DMS79 treated with DMSO at 0.1 percent for 48 hours (cell line): ENCODE measurements around the gene RTBDN.

ENCODE experiments used
- DNase-seq: peaks from one replicate; lab custom pipeline; 2025; lab: John Stamatoyannopoulos, UW

RTBDN gene

GRCh38 chr19:12834566-12834943, at the start of gene RTBDN:
Gene RTBDN, minus strand, starts transcription at chr19:12834579. Its CDS starts 4,600 bp downstream, at chr19:12829979.
- peak; percentile 27 for DNase-seq

DNA sequence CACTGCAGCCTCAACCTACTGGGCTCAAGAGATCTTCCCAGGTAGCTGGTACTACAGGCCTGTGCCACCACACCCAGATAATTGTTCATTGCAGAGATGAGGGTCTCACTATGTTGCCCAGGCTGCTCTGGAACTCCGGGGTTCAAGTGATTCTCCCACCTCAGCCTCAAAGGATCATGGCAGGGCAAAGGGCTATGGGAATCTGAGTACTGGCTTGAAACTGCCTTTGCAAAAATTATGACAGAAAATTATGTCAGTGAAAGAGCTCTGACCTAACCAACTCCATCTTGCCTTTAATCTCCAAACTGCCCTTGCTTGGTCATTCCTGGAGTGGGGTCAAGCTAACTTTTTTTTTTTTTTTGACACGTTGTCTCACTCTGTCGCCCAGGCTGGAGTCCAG, 48.2 kb upstream of the RTBDN start:
- no peak for DNase-seq

- DNase-seq = peak; percentile 99
Observed at GRCh38 chr19:12881172-12881808, 46.9 kb upstream of the RTBDN start, which contains the start of gene DNASE2. Gene DNASE2, minus strand, starts transcription at chr19:12881449. Its CDS starts 74 bp downstream, at chr19:12881375.

DNA sequence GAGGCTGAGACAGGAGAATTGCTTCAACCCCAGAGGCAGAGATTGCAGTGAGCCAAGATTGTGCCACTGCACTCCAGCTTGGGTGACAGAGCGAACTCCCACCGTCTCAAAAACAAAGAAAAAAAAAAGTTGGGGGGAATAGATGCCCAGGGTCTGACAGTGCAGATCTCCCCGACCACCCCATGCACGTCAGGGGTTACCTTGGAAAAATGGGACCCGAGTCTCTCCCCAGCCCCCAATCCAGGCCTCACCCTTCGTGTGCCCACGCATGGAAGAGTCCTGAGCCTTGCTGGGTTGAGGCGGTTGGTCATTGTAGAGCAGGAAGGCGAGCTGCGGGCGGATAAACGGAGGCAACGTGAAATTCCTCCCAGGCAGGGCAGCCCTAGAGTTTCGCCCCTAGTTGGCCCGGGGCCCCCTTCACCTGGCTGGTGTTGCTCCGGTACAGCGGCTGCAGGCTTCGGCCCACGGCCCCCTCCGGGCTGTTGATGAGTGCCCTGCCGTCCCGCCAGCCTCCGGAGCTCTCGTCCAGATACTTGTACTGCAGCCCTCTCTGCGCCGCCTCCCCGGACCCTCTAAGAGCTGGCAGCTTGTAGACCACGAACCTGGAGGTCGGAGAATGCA, 46.3 kb upstream of the RTBDN start:
- peak; percentile 64 for DNase-seq

DNA sequence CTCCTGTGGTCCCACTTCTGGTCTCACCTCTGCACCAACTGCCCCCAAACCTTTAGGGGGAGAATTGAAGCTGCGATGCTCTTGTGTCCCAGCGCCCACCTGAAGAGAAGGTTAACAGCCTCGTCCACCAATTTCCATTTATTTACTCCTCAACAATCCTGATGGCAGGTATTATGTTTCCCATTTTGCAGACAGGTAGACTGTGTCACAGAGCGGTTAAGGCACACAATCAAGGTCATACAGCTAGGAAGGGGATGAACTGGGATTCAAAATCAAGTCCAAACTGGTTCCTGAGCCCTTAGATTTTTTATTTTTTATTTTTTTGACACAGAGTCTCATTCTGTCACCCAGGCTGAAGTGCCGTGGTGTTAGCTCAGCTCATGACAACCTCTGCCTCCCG, 40.7 kb upstream of the RTBDN start:
- DNase-seq = no peak

- DNase-seq = no peak
Observed at GRCh38 chr19:12873891-12874745, 39.7 kb upstream of the RTBDN start.

- no peak for DNase-seq
Observed at GRCh38 chr19:12872941-12873890, 38.8 kb upstream of the RTBDN start.

GRCh38 chr19:12872255-12872654, 37.9 kb upstream of the RTBDN start:
- no peak for DNase-seq

DNA sequence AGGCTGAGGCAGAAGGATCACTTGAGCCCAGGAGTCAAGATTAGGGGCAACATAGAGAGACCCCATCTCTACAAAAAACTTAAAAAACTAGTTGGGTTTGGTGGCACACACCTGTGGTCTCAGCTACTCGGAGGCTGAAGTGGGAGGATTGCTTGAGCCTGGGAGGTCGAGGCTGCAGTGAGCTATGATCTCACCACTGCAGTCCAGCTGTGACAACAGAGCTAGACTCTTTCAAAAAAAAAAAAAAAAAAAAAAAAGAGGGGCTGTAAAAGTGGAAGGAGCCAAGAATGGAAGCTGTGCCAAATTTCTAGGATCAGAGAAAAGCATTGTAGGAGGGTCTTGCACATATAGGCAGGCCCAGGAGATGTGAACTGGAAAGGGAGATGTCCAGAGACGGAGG, 37.3 kb upstream of the RTBDN start:
- no peak for DNase-seq

- DNase-seq = no peak
Observed at GRCh38 chr19:12868540-12869112, 34.2 kb upstream of the RTBDN start.

DNA sequence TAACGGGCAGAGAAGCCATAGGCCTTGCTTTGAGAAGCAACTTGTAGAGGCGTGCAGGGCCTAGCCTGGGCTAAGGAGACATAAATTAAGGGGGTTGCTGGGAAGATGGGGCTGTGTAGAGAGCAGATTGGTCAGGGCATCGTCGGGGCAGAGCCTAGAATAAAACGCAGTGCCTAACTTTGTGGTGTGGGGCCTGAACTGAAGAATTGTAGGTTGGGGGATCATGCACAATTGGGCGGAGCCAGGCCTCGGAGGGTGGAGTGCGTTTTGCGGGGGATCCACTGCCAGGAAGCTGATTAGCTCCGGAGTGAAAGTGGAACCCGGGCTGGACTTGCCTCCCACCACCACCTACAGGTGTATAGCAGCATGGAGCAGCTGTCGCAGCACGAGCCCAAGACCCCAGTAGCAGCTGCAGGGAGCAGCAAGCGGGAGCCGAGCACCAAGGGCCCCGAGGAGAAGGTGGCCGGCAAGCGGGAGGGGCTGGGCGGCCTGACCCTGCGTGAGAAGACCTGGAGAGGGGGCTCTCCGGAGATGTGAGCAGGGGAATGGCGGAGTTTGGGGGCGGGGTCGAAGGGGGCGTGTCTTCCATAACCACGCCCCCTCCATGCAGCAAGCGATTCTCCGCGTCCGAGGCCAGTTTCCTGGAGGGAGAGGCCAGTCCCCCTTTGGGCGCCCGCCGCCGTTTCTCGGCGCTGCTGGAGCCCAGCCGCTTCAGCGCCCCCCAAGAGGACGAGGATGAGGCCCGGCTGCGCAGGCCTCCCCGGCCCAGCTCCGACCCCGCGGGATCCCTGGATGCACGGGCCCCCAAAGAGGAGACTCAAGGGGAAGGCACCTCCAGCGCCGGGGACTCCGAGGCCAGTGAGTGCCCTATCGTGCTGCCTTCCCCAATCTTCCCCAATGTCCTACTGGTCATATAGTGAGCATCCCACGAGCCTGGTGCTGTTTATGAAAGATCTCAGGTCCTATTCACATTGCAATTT, 33.0 kb upstream of the RTBDN start:
- no peak for DNase-seq

DNA sequence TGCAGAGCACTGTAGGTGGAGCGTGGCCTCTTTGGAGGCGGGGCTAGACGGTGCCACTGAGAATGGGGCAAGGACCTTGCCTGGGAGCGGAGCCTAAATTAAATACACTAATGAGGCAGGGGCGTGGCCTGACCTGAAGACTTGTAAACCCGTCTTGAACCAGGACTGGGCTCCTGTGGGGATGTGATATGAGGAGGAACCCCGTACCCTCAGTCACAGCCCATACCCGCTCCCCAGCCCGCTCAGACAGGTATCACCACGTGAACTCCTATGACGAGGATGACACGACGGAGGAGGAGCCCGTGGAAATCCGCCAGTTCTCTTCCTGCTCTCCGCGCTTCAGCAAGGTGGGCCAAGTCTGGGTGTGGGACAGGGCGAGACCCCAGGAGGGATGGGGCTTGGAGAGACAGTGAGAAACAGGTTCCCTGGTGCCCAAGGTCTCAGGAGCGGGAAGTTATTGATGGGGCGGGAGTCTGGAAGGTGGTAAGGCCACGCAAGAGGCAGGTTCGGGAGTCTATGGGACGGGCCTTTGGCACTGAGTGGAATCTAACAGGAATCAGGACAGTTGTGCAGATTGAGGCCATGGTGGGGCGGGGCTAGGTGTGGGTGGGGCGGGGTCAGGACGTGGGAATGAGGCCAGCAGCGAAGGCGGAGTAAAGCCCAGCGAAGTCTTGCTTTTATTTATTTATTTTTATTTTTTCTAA, 32.2 kb upstream of the RTBDN start:
- DNase-seq = no peak

- no peak for DNase-seq
Observed at GRCh38 chr19:12865746-12866415, 31.5 kb upstream of the RTBDN start.

DNA sequence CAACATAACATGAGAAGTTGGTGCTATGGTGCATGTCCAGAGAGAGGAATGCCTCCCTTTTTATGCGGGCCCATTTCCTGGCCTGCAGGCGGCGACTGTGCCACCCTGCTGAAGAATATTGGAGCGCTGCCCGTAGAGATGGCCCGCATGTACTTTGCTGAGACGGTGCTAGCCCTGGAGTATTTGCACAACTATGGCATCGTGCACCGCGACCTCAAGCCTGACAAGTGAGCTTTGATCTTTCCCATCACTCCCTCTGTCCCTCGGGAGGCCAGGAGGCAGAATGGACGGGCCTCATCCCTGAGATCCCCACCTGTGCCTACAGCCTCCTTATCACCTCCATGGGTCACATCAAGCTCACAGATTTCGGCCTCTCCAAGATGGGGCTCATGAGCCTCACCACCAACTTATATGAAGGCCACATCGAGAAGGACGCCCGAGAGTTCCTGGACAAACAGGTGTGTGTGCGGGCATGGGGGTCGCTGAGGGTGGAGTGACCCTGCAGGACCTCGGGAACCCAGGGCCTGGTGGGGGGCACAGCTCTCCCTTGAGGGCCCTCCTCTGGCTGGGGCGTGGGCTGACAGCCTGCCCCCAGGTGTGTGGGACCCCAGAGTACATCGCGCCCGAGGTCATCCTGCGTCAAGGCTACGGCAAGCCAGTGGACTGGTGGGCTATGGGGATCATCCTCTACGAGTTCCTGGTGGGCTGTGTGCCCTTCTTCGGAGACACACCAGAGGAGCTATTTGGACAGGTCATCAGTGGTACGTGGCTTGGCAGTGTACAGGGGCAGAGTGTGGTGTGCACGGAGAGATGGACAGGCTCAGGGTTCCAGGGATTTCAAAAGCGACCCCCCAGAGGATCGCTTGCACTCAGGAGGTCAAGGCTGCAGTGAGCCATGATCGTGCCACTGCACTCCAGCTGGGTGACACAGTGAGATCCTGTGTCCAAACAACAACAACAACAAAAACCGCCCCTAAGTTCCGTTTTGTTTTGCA, 30.6 kb upstream of the RTBDN start:
- DNase-seq = no peak

GRCh38 chr19:12864143-12864542, 29.8 kb upstream of the RTBDN start:
- no peak for DNase-seq

DNA sequence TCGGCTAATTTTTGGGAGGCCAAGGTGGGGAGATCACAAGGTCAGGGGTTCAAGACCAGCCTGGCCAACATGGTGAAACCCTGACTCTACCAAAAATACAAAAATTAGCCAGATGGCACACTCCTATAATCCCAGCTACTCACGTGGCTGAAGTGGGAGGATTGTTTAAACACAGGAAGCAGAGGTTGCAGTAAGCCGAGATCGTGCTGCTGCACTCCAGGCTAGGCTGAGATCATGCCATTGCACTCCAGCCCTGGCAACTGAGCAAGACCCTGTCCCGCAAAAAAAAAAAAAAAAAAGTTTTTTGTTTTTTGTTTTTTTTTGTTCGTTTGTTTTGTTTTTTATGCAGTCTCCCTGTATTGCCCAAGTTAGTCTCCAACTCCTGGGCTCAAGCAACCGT, 25.2 kb upstream of the RTBDN start:
- no peak for DNase-seq

GRCh38 chr19:12858041-12858928, 23.9 kb upstream of the RTBDN start:
- no peak for DNase-seq
